Lung (tissue), 12 donors: ENCODE data around the gene HAPLN2. TPM values are rescaled to one million over a fixed set of nuclear protein-coding genes. Genes with fewer than 3 reads are reported as not detected.

ENCODE experiments used
- ATAC-seq: fragments of 200-7000 bp; cut with Tn5 transposase; one replicate; pipeline ENCODE4 v1.9.1; 2020; ENCODE audit warnings: moderate number of reproducible peaks; ENCODE audit not compliant: insufficient read depth, low FRiP score
- DNase-seq, 3 donors: peaks; one replicate each; pipeline ENCODE4 v3.0.0-alpha.2; 2013 to 2017
- H3K27ac ChIP-seq, 2 donors: one replicate each; pipeline ENCODE4 v1.5.1; 2013; ENCODE audit warnings: mild to moderate bottlenecking in 2 of 2, moderate library complexity in 2 of 2, control low read depth in 1 of 2, inconsistent platforms in 1 of 2, low read depth in 1 of 2, low read length in 1 of 2
- H3K27me3 ChIP-seq, 3 donors: one replicate each; pipeline ENCODE4 v1.5.1; 2013; ENCODE audit warnings: low read length in 2 of 3; ENCODE audit not compliant: control insufficient read depth in 3 of 3, insufficient read depth in 3 of 3
- H3K36me3 ChIP-seq, 4 donors: one replicate each; pipeline ENCODE4 v1.5.1; 2013; ENCODE audit warnings: low read length in 4 of 4, mild to moderate bottlenecking in 1 of 4, moderate library complexity in 1 of 4; ENCODE audit not compliant: control insufficient read depth in 4 of 4, insufficient read depth in 4 of 4
- H3K4me1 ChIP-seq, 5 donors: one replicate each; pipeline ENCODE4 v1.5.1; 2013; ENCODE audit warnings: low read length in 5 of 5, mild to moderate bottlenecking in 2 of 5, moderate library complexity in 1 of 5; ENCODE audit not compliant: control insufficient read depth in 5 of 5, insufficient read depth in 5 of 5
- H3K4me3 ChIP-seq: one replicate; pipeline ENCODE4 v1.5.1; 2013; ENCODE audit warnings: mild to moderate bottlenecking, control low read depth, moderate library complexity
- H3K9ac ChIP-seq, 2 donors: one replicate each; pipeline ENCODE4 v1.5.1; 2013; ENCODE audit warnings: low read length in 2 of 2, control low read depth in 1 of 2; ENCODE audit not compliant: insufficient read depth in 1 of 2
- H3K9me3 ChIP-seq, 4 donors: one replicate each; pipeline ENCODE4 v1.5.1; 2013; ENCODE audit warnings: low read length in 3 of 4, mild to moderate bottlenecking in 1 of 4, moderate library complexity in 1 of 4; ENCODE audit not compliant: control insufficient read depth in 4 of 4, insufficient read depth in 3 of 4
- CTCF ChIP-seq: IDR thresholded peaks from 2 replicates; pipeline ENCODE4 v1.5.1; 2012; ENCODE audit warnings: mild to moderate bottlenecking; ENCODE audit errors: control extremely low read depth, extremely low read depth
- WGBS, 2 donors: extraction: QIAGEN DNeasy Blood & Tissue Kit; methylation state at CpG; one replicate each; pipeline ENCODE4 v1.1.7; 2013; 5-methylcytosine and 5-hydroxymethylcytosine counted together
- polyA plus RNA-seq, 2 donors: library from polyadenylated mRNA; stranded (reverse); fragments of 200-250 nt; gene quantifications; one replicate each; pipeline ENCODE4 v1.2.1, GENCODE V29; 2013
- total RNA-seq, 2 donors: library from RNA; depleted of rRNA in 1 of 2; stranded (reverse); fragments of >200 nt in 1 of 2; gene quantifications; one replicate each; pipeline ENCODE4 v1.2.1, GENCODE V29; 2014 to 2021
- donor health status: control.
- donor health status: control.
- donor health status: Bipolar disorder and iron deficiency.
- donor health status: healthy.
- donor health status: DM: yes; HTN: yes; CAD: no.

Gene HAPLN2
- total and polyA plus RNA-seq, 4 donors = 0.18 to 0.31 (median 0.24) TPM; not detected in 1

DNA sequence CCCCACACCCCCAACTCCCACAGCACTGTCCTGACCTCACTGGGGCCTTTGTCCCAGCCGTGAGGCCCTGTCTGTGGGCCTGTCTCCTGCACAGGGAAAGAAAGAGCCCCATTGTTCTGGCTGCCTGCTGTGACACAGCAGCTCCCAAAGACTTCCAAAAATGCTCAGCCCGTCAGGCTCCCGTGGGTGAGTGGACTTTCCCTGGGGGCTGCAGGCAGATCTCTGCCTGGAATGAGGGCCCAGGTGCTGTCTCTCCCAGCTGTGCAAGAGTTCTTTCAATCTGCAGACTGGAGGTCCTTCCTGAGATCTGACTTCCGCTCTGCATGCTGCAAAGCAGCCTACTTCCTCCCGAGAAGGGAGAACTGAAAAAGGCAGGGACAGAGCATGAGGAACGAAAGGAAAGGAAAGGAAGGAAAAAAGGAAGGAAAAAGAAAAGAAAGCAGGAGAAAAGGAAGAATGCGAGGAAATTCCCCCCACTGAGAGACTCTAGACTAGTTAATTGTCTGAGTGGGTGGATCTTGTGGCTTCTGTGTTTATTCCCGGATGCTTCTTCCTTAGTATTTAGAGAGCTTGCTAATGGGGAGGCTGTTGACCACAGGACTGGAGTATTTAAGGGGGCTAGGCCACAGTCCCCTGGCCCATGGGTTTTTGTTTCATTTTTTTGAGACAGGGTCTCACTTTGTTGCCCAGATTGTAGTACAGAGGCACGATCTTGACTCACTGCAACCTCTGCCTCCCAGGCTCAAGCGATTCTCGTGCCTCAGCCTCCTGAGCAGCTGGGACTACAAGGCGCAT is 43.0 kb downstream of the HAPLN2 start:
- no peak overlapping the region for H3K9ac ChIP-seq

GRCh38 chr1:156662800-156663055 is 43.5 kb downstream of the HAPLN2 start:
- H3K9me3 ChIP-seq = no peaks in the 10 kb centered on the region
- 85 to 90% methylated on average over 5 of the region's 5 CpGs for WGBS, 2 donors
- no peaks in the 10 kb centered on the region for H3K36me3 ChIP-seq
- TF ChIP-seq CTCF = no peak
- H3K27ac ChIP-seq = peak overlapping the region; percentile 44 to 82
- H3K4me1 ChIP-seq = peaks cover 28 to 59% (median 36%) of the 10 kb centered on the region in 5 donors
- H3K4me3 ChIP-seq = no peak overlapping the region
- DNase-seq = no peak
- ATAC-seq = no peak
- H3K27me3 ChIP-seq = peaks cover 0 to 3% (median 0%) of the 10 kb centered on the region in 3 donors
- H3K9ac ChIP-seq = no peak overlapping the region

More for the DNA sequence above, 43.0 kb downstream of the HAPLN2 start:
- H3K9me3 ChIP-seq = no peaks in the 10 kb centered on the region
- ATAC-seq (no peak), DNase-seq (no peak)
- H3K27me3 ChIP-seq = peaks cover 0 to 3% (median 0%) of the 10 kb centered on the region in 3 donors
- no peaks in the 10 kb centered on the region for H3K36me3 ChIP-seq
- 47 to 54% methylated on average over 12 of the region's 12 CpGs for WGBS, 2 donors
- H3K4me1 ChIP-seq = peaks cover 23 to 59% (median 33%) of the 10 kb centered on the region in 5 donors
- TF ChIP-seq CTCF = no peak
- H3K4me3 ChIP-seq = no peak overlapping the region
- H3K27ac ChIP-seq = peak overlapping the region; percentile 76 to 82

- 30 to 32% methylated on average over 5 of the region's 5 CpGs for WGBS, 2 donors
- ATAC-seq (no peak), DNase-seq (no peak)
- no peak for TF ChIP-seq CTCF
- Histone ChIP-seq H3K36me3 (no peaks in the 10 kb centered on the region), H3K9ac (no peak overlapping the region), H3K9me3 (no peaks in the 10 kb centered on the region), H3K4me3 (no peak overlapping the region), H3K27me3 (peaks cover 0 to 3% (median 0%) of the 10 kb centered on the region in 3 donors), H3K27ac (peak overlapping the region; percentile 44 to 89), H3K4me1 (peaks cover 29 to 59% (median 39%) of the 10 kb centered on the region in 5 donors)
Measured at GRCh38 chr1:156663178-156663577, 44.0 kb downstream of the HAPLN2 start.
